Measurements from ENCODE around the gene CNPY3. TPM values are rescaled to one million over a fixed set of nuclear protein-coding genes. Genes with fewer than 3 reads are reported as not detected.

The CNPY3 gene
- total and polyA plus RNA-seq, 2 of the 13 experiments (the other 11 are each of a cell fraction or from before 2014, with no cell fraction given) = 42.3 to 60.2 TPM

- TF ChIP-seq GRHL1 (CRISPR knock-in tag; conservative IDR thresholded peaks at IDR 0.05) = no peak
- 0 out of 2 replicates have a peak, but pooled peaks have one; percentile 95 for TF ChIP-seq ZNF468 (CRISPR knock-in tag; IDR thresholded peaks at IDR 0.05)
- TF ChIP-seq ZSCAN5A (CRISPR knock-in tag; IDR thresholded peaks at IDR 0.05; ENCODE audit: borderline replicate concordance) = peak; percentile 94
- no peak for TF ChIP-seq GPBP1L1 (CRISPR knock-in tag; IDR thresholded peaks at IDR 0.05)
- no peak; the same call in 1 of the 2 replicates for TF ChIP-seq ZNF879 (CRISPR knock-in tag; IDR thresholded peaks at IDR 0.05)
- TF ChIP-seq ZNF414 (CRISPR knock-in tag; IDR thresholded peaks at IDR 0.05) = peak; percentile 88
- TF ChIP-seq ATF5 (CRISPR knock-in tag; IDR thresholded peaks at IDR 0.05; ENCODE audit: low read depth) = 0 out of 2 replicates have a peak, but pooled peaks have one; percentile 73
- TF ChIP-seq KLF15 (CRISPR knock-in tag; IDR thresholded peaks at IDR 0.05; ENCODE audit: borderline replicate concordance) = peak; percentile 91; the same call in 1 of the 2 replicates
- TF ChIP-seq ZNF460 (CRISPR knock-in tag; IDR thresholded peaks at IDR 0.05; ENCODE audit: borderline replicate concordance) = peak; percentile 83
- TF ChIP-seq ZNF512B (CRISPR knock-in tag; IDR thresholded peaks at IDR 0.05; ENCODE audit: borderline replicate concordance) = peak; percentile 97; the same call in 1 of the 2 replicates
- TF ChIP-seq TGIF2 (CRISPR knock-in tag; IDR thresholded peaks at IDR 0.05) = peak; percentile 56; the same call in 1 of the 2 replicates
- peak; percentile 97 for TF ChIP-seq ZNF580 (CRISPR knock-in tag; IDR thresholded peaks at IDR 0.05; ENCODE audit: borderline replicate concordance, low read depth)
- TF ChIP-seq ZNF180 (CRISPR knock-in tag; IDR thresholded peaks at IDR 0.05; ENCODE audit: borderline replicate concordance, low read depth) = peak; percentile 56; the same call in 1 of the 2 replicates
- 0 out of 2 replicates have a peak, but pooled peaks have one; percentile 51 for TF ChIP-seq NFIB (CRISPR knock-in tag; IDR thresholded peaks at IDR 0.05; ENCODE audit: borderline replicate concordance)
- peak; percentile 21; the same call in 1 of the 2 replicates for TF ChIP-seq CEBPG (CRISPR knock-in tag; IDR thresholded peaks at IDR 0.05)
- TF ChIP-seq ELK4 (CRISPR knock-in tag; IDR thresholded peaks at IDR 0.05; ENCODE audit: borderline replicate concordance) = no peak
Measured at GRCh38 chr6:42890311-42891198, 38.7 kb upstream of the CNPY3 start (continued).
